ENCODE data around the gene DPP6. TPM values are rescaled to one million over a fixed set of nuclear protein-coding genes. Genes with fewer than 3 reads are reported as not detected.

DPP6 gene
- polyA plus RNA-seq, 1 donor (not counting 4 experiments of a cell fraction or from before 2014, with no cell fraction given), result not detected

DNA sequence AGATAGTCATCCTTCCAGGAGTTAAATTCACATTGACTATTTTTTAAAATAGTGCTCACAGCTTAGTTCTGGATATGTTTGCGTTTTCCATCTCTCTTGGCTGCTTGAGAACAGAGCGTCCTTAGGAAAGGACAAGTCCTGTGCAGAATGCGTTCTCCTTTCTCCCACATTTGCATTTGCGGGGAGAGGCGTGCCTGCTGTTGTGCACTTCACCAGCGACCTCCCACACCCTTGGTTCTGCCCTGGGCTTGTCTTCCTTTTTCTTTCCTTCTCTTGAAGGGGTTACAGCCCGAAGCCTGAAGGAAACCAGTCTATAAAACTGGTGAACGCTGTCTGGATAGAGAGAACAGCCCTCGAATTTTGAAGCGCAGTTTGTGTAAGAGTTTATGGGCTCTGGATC, 367.1 kb downstream of the DPP6 start:
- DNase-seq (ENCODE audit: low read depth, low spot score) (no peak), FAIRE-seq (no peak)
- Histone ChIP-seq H3K4me2 (ENCODE audit: control insufficient read depth, extremely low read depth, insufficient read depth, low read depth, low read length) (no peak overlapping the region), H3K79me2 (ENCODE audit: control insufficient read depth, insufficient read depth, low read length) (no peaks in the 10 kb centered on the region), H3K27me3 (ENCODE audit: control insufficient read depth, extremely low read depth, insufficient read depth, low read length) (no peaks in the 10 kb centered on the region), H3K9me1 (ENCODE audit: control insufficient read depth, extremely low read depth, insufficient read depth, low read length) (no peaks in the 10 kb centered on the region), H2AFZ (ENCODE audit: control insufficient read depth, low read length) (no peak overlapping the region), H3K27ac (ENCODE audit: control insufficient read depth, insufficient read depth, low read length) (no peak overlapping the region), H3K36me3 (ENCODE audit: control insufficient read depth in 2 of 2, extremely low read depth in 1 of 2, insufficient read depth in 2 of 2, low read length in 2 of 2) (no peaks in the 10 kb centered on the region), H4K20me1 (ENCODE audit: control insufficient read depth, extremely low read depth, insufficient read depth, low read length) (no peaks in the 10 kb centered on the region), H3K9ac (ENCODE audit: control insufficient read depth, extremely low read depth, insufficient read depth, low read length) (no peak overlapping the region), H3K4me3 (ENCODE audit: control insufficient read depth in 2 of 3, extremely low read depth in 1 of 3, insufficient read depth in 2 of 3, low read depth in 1 of 3, low read length in 3 of 3) (no peak overlapping the region), H3K4me1 (ENCODE audit: control insufficient read depth, extremely low read depth, insufficient read depth, low read length) (no peaks in the 10 kb centered on the region), H3K9me3 (ENCODE audit: control insufficient read depth, low read depth, low read length) (peaks cover 7% of the 10 kb centered on the region)
- dilution Hi-C loops (cut with MboI; ENCODE audit: extremely low pct_ligation_motif_present, low sequenced_read_pairs), result no loop called here
- TF ChIP-seq, protein P1, sequence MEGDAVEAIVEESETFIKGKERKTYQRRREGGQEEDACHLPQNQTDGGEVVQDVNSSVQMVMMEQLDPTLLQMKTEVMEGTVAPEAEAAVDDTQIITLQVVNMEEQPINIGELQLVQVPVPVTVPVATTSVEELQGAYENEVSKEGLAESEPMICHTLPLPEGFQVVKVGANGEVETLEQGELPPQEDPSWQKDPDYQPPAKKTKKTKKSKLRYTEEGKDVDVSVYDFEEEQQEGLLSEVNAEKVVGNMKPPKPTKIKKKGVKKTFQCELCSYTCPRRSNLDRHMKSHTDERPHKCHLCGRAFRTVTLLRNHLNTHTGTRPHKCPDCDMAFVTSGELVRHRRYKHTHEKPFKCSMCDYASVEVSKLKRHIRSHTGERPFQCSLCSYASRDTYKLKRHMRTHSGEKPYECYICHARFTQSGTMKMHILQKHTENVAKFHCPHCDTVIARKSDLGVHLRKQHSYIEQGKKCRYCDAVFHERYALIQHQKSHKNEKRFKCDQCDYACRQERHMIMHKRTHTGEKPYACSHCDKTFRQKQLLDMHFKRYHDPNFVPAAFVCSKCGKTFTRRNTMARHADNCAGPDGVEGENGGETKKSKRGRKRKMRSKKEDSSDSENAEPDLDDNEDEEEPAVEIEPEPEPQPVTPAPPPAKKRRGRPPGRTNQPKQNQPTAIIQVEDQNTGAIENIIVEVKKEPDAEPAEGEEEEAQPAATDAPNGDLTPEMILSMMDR (optimal IDR thresholded peaks at IDR 0.05 in 1 of 3, IDR thresholded peaks at IDR 0.05 in 1 of 3, conservative IDR thresholded peaks at IDR 0.05 in 1 of 3; ENCODE audit: extremely low read depth in 1 of 3, insufficient read depth in 2 of 3, low read length in 3 of 3), result no peak
- no peak for TF ChIP-seq EZH2 (IDR thresholded peaks at IDR 0.05; ENCODE audit: low read length)

DNA sequence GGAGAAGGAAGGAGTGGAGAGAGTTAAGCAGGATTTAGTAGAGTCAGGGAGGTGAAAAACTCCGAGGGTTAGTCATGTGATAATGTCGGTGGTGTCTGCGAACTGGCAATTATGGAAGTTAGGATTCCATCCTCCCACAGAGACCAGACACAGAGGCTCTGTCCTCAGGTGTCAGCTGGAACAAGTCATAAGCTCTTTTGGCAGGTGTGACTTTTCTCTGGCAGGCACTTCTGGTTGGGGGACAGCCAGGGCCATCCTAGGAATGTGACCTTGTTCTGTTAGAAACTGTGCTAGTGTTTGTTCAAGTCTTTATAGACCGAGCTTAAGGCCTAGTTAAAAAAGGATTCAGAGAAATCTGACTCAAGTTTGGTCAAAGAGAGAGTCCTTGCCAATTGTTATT, 371.0 kb downstream of the DPP6 start:
- Histone ChIP-seq H3K4me3 (ENCODE audit: control insufficient read depth in 2 of 3, extremely low read depth in 1 of 3, insufficient read depth in 2 of 3, low read depth in 1 of 3, low read length in 3 of 3) (no peak overlapping the region), H3K27ac (ENCODE audit: control insufficient read depth, insufficient read depth, low read length) (no peak overlapping the region), H3K27me3 (ENCODE audit: control insufficient read depth, extremely low read depth, insufficient read depth, low read length) (no peaks in the 10 kb centered on the region), H3K4me2 (ENCODE audit: control insufficient read depth, extremely low read depth, insufficient read depth, low read depth, low read length) (no peak overlapping the region), H3K9me3 (ENCODE audit: control insufficient read depth, low read depth, low read length) (peaks cover 3% of the 10 kb centered on the region), H4K20me1 (ENCODE audit: control insufficient read depth, extremely low read depth, insufficient read depth, low read length) (no peaks in the 10 kb centered on the region), H3K36me3 (ENCODE audit: control insufficient read depth in 2 of 2, extremely low read depth in 1 of 2, insufficient read depth in 2 of 2, low read length in 2 of 2) (no peaks in the 10 kb centered on the region), H2AFZ (ENCODE audit: control insufficient read depth, low read length) (no peak overlapping the region), H3K79me2 (ENCODE audit: control insufficient read depth, insufficient read depth, low read length) (no peaks in the 10 kb centered on the region), H3K9ac (ENCODE audit: control insufficient read depth, extremely low read depth, insufficient read depth, low read length) (no peak overlapping the region), H3K4me1 (ENCODE audit: control insufficient read depth, extremely low read depth, insufficient read depth, low read length) (no peaks in the 10 kb centered on the region), H3K9me1 (ENCODE audit: control insufficient read depth, extremely low read depth, insufficient read depth, low read length) (no peaks in the 10 kb centered on the region)
- DNase-seq (ENCODE audit: low read depth, low spot score) (no peak), FAIRE-seq (no peak)
- dilution Hi-C loops (cut with MboI; ENCODE audit: extremely low pct_ligation_motif_present, low sequenced_read_pairs), result no loop called here
- TF ChIP-seq, protein P1 (optimal IDR thresholded peaks at IDR 0.05 in 1 of 3, IDR thresholded peaks at IDR 0.05 in 1 of 3, conservative IDR thresholded peaks at IDR 0.05 in 1 of 3; ENCODE audit: extremely low read depth in 1 of 3, insufficient read depth in 2 of 3, low read length in 3 of 3), result no peak
- TF ChIP-seq EZH2 (IDR thresholded peaks at IDR 0.05; ENCODE audit: low read length), result no peak

Data from keratinocyte (primary cell).